Heart left ventricle (tissue), 16 donors: ENCODE measurements around the gene TTC31. TPM values are rescaled to one million over a fixed set of nuclear protein-coding genes. Genes with fewer than 3 reads are reported as not detected.

ENCODE experiments used
- ATAC-seq, 4 donors: fragments of 200-7000 bp; cut with Tn5 transposase; one replicate each; pipeline ENCODE4 v1.9.1; 2020 to 2022; ENCODE audit warnings: moderate library complexity in 4 of 4, mild to moderate bottlenecking in 3 of 4, moderate number of reproducible peaks in 1 of 4
- DNase-seq, 5 donors: peaks; one replicate each; pipeline ENCODE4 v3.0.0-alpha.2; 2020
- H3K27ac ChIP-seq, 12 donors: fragments of 200-600 bp; sonication (generic) in 4 of 12; one replicate each; pipeline versions ENCODE4 v1.5.0 to v1.8.0; 2016 to 2022; ENCODE audit warnings: mild to moderate bottlenecking in 2 of 12
- H3K27me3 ChIP-seq, 9 donors: fragments of 200-600 bp; sonication (generic) in 2 of 9; one replicate each; pipeline versions ENCODE4 v1.5.1 to v1.8.0; 2016 to 2022; ENCODE audit warnings: mild to moderate bottlenecking in 3 of 9
- H3K36me3 ChIP-seq, 9 donors: fragments of 200-600 bp; sonication (generic) in 2 of 9; one replicate each; pipeline versions ENCODE4 v1.5.0 to v1.8.0; 2018 to 2022; ENCODE audit warnings: mild to moderate bottlenecking in 2 of 9
- H3K4me1 ChIP-seq, 12 donors: fragments of 200-600 bp; sonication (generic) in 4 of 12; one replicate each; pipeline versions ENCODE4 v1.5.0 to v1.8.0; 2016 to 2022; ENCODE audit warnings: mild to moderate bottlenecking in 3 of 12
- H3K4me3 ChIP-seq, 12 donors: fragments of 200-600 bp; sonication (generic) in 4 of 12; one replicate each; pipeline versions ENCODE4 v1.5.0 to v1.8.0; 2017 to 2022; ENCODE audit warnings: mild to moderate bottlenecking in 9 of 12, moderate library complexity in 4 of 12
- H3K9me3 ChIP-seq, 12 donors: fragments of 200-600 bp; sonication (generic) in 4 of 12; one replicate each; pipeline versions ENCODE4 v1.5.0 to v1.8.0; 2016 to 2022; ENCODE audit warnings: mild to moderate bottlenecking in 1 of 12
- POLR2A ChIP-seq, 2 donors: fragments of 450-650 bp; IDR thresholded peaks; one replicate each; pipeline ENCODE4 v1.6.1; 2017; ENCODE audit warnings: antibody characterized with exemption in 2 of 2, mild to moderate bottlenecking in 2 of 2, moderate library complexity in 2 of 2
- WGBS, 4 donors: extraction: QIAGEN DNeasy Blood & Tissue Kit in 2 of 4; methylation state at CpG; one replicate each; pipeline versions ENCODE4 v1.1.5 to v1.1.7; 2013 to 2018; 5-methylcytosine and 5-hydroxymethylcytosine counted together
- intact Hi-C, 10 donors: fragments of 100-400 bp; cut with DNase I; formaldehyde crosslinking; loops; one replicate each; pipeline versions ENCODE4 v1.11.1 to v1.14.2; 2022
- polyA plus RNA-seq, 2 donors: library from polyadenylated mRNA; stranded (reverse); fragments of 200-250 nt; gene quantifications; one replicate each; pipeline ENCODE4 v1.2.3, GENCODE V29; 2013
- total RNA-seq, 9 donors: library from RNA; depleted of rRNA in 2 of 9; stranded (reverse); fragments of >200 nt in 2 of 9; fragmentation: NEBNext Ultra II Directional in 3 of 9; extraction: Animal tissue kit (Norgen Biotek cat#: 25700) in 3 of 9; gene quantifications; one replicate each; pipeline versions ENCODE4 v1.1.0 to v1.2.4, GENCODE V29; 2016 to 2023
- TF ChIP-seq, protein P1 (sequence below), 12 donors: fragments of 200-600 bp; sonication (generic) in 4 of 12; IDR thresholded peaks; one replicate each; pipeline versions ENCODE4 v1.5.0 to v1.8.0; 2018 to 2022; ENCODE audit warnings: antibody characterized with exemption in 12 of 12, mild to moderate bottlenecking in 5 of 12
- donor health status: ischemic (EF 13 %, LVEDD 7.1; RV severe dilation, severe dysfunction).
- donor health status: healthy with polysubstance abuse.
- donor health status: DM: no; HTN: yes; CAD: no.
- donor health status: DM: no; HTN: no; CAD: no.
- donor health status: ischemic (EF 25% LVEDD 6.9; RV normal size, moderate dysfunction).
- donor health status: ischemic (EF 25% LVEDD 5.7; RV mildly dilated, moderate dysfunction).
- donor health status: healthy.
- donor health status: DM: yes; HTN: yes; CAD: no.
- donor health status: ischemic (EF 35%, LVEDD 5.7; RV mildly dilated, moderate dysfunction).
- donor health status: nonischemic (EF 11% LVEDD 7.7; RV severe dilation, severe dysfunction).
- donor health status: DM: yes; HTN: yes; CAD: no.
- donor health status: PGD.
- donor health status: ischemic (EF 29% LVEDD 5.4; RV normal size, mild dysfunction).
- donor health status: nonischemic (EF 23%, LVEDD 6.1; RV moderate dilation, normal function).

The TTC31 gene
- total and polyA plus RNA-seq, 11 donors, result 7.1 to 14.2 (median 10.0) TPM

DNA sequence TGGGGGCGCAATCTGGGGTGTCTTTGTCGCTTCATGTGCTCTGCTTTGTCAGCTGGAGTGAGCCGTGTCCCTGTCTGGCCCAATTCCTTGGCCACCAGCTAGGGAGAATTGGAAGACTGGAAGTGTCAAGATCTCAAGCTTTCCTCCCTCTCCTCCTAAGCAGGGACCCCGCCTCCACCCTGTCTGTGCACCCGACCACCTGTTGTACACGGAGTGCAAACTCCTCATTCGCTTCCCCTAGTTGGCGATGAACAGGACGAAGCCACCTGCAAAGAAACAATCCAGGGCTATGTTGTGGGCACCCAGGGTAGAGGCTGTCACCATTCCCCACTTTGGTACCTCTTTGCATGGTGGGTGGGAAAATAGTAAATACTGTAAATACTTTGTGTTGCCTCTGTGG is 44.9 kb downstream of the TTC31 start:
- Histone ChIP-seq H3K27me3 (no peaks in the 10 kb centered on the region), H3K27ac (no peak overlapping the region), H3K4me1 (peaks cover 5 to 36% (median 26%) of the 10 kb centered on the region in 12 donors), H3K36me3 (peaks cover 0 to 46% (median 39%) of the 10 kb centered on the region in 9 donors), H3K9me3 (no peaks in the 10 kb centered on the region), H3K4me3 (no peak overlapping the region)
- no peak for TF ChIP-seq POLR2A (IDR thresholded peaks at IDR 0.05)
- TF ChIP-seq, protein P1, sequence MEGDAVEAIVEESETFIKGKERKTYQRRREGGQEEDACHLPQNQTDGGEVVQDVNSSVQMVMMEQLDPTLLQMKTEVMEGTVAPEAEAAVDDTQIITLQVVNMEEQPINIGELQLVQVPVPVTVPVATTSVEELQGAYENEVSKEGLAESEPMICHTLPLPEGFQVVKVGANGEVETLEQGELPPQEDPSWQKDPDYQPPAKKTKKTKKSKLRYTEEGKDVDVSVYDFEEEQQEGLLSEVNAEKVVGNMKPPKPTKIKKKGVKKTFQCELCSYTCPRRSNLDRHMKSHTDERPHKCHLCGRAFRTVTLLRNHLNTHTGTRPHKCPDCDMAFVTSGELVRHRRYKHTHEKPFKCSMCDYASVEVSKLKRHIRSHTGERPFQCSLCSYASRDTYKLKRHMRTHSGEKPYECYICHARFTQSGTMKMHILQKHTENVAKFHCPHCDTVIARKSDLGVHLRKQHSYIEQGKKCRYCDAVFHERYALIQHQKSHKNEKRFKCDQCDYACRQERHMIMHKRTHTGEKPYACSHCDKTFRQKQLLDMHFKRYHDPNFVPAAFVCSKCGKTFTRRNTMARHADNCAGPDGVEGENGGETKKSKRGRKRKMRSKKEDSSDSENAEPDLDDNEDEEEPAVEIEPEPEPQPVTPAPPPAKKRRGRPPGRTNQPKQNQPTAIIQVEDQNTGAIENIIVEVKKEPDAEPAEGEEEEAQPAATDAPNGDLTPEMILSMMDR (IDR thresholded peaks at IDR 0.05), result no peak
- 92 to 96% (median 95%) methylated on average over 9 of the region's 9 CpGs for WGBS, 4 donors
- intact Hi-C loops, result loop anchor here in 2 of 10 donors (2.0 to 5.0 kb wide), 2 partner anchors 21 to 40 kb away; partner anchors contain the start of gene PCGF1 (in 1 of the 2)
- DNase-seq (no peak), ATAC-seq (no peak)

DNA sequence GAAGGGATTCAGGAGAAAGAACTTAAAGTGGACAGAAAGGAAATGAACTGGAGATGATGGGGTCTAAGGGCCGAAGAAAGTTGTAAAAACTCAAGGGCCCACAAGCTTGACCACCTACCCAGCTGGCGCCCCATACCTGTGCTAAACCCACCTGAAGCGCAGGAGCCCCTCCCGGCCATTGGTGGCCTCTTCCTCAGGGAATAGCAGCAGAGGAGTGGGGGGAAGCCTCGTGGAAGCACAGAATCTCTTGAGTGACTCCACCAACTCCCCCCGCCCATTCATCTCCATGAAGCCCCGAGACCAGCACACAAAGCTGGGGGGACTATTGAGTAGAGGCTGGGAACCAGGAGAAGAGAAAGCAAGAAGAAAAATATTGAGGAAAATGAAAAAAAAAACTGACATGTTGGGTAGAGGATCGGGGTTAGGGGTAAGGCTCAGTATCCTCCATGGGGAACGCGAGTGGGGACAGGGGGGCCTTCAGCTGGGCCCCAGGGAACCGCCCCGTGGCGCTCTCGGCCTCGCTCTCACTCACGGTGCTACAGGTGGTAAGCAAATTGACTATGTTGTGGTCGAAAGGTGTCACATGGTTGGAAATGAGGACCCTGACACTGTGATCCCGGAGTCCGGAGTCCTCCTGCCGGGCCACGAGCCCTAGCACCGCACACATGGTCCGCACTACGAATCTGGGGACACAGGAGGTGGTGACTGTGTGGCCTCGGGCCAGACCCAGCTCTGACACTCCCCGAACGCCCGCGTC is 45.9 kb downstream of the TTC31 start:
- no peaks in the 10 kb centered on the region for H3K9me3 ChIP-seq
- TF ChIP-seq, protein P1 (IDR thresholded peaks at IDR 0.05), result no peak
- no peak for TF ChIP-seq POLR2A (IDR thresholded peaks at IDR 0.05)
- peak overlapping the region; percentile 66 to 99 (median 84) for H3K4me3 ChIP-seq
- WGBS, 4 donors, result 16 to 23% (median 18%) methylated on average over 20 to 29 of the region's 29 CpGs
- no peaks in the 10 kb centered on the region for H3K27me3 ChIP-seq
- H3K4me1 ChIP-seq, result peaks cover 5 to 36% (median 26%) of the 10 kb centered on the region in 12 donors
- DNase-seq (peak in 1 of 5 donors; percentile 73), ATAC-seq (peak in 3 of 4 donors; percentile 1 to 6 (median 1))
- intact Hi-C loops, result loop anchor here in 5 of 10 donors (1.0 to 5.0 kb wide), 6 partner anchors 21 to 45 kb away; partner anchors contain the start of genes TTC31 (in 3 of the 5), PCGF1 (in 2 of the 5) and DOK1 (in 1 of the 5)
- peak overlapping the region; percentile 78 to 95 (median 90) for H3K27ac ChIP-seq
- peaks cover 0 to 56% (median 50%) of the 10 kb centered on the region in 9 donors for H3K36me3 ChIP-seq

DNA sequence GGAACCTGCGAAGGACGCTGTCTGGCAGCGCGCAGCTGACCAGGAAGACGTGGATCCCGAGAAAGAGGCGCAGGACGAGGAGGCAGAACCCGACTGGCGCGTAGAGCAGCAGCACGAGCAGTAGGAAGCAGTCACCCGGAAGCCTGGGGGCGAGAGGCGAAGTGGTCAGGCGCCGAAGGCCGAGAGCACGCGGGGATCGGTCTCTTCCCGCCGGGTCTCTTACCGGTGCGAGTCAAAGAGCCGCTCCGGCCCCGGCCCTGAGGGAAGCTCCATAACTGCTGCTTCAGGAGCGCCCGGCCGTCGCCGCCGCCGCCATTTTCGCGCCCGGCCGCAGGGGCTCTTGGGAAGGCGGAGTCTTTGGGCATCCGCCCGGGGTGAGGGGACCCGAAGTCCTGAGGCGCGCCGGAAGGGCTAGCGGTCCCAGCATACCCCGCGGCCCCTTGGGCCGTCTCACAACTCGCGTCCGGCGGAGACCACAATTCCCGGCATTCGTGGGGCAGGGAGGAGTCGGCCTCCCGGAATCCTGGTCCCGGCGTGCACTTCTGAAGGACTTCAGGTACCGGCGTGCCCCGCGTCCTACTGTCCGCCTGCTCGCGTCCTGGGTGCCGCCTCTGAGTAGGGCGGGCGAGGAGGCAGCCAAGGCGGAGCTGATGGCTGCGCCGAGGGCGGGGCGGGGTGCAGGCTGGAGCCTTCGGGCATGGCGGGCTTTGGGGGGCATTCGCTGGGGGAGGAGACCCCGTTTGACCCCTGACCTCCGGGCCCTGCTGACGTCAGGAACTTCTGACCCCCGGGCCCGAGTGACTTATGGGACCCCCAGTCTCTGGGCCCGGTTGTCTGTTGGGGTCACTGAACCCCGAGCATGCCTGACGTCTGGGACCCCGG is 46.7 kb downstream of the TTC31 start, which contains the start of the genes AUP1 and HTRA2:
Gene AUP1 (minus strand): TSS at position 350 of the 882 bp plus-strand sequence. CDS start 77 bp downstream, at position 273.
Gene HTRA2 (plus strand): TSS at position 577 of the 882 bp plus-strand sequence. CDS start 74 bp downstream, at position 651.
- Histone ChIP-seq H3K4me1 (peaks cover 5 to 36% (median 26%) of the 10 kb centered on the region in 12 donors), H3K4me3 (peak within 1 kb of the TSS; percentile 66 to 99 (median 84)), H3K27me3 (no peaks in the 10 kb centered on the region), H3K36me3 (peaks cover 0 to 61% (median 51%) of the 10 kb centered on the region in 9 donors), H3K9me3 (no peaks in the 10 kb centered on the region), H3K27ac (peak within 1 kb of the TSS; percentile 78 to 95 (median 90))
- peak; percentile 99 for DNase-seq
- ATAC-seq, result peak; percentile 96 to 98 (median 96)
- intact Hi-C loops, result loop anchor here in 8 of 10 donors (1.0 to 10.0 kb wide), 12 partner anchors 17 to 58 kb away; partner anchors contain the start of genes TTC31 (in 5 of the 8), CCDC142 (in 2 of the 8), PCGF1 (in 2 of the 8) and DOK1 (in 1 of the 8)
- TF ChIP-seq, protein P1 (IDR thresholded peaks at IDR 0.05), result no peak
- TF ChIP-seq POLR2A (IDR thresholded peaks at IDR 0.05), result peak in 1 of 2 donors; percentile 78
- 0 to 1% (median 0%) methylated on average over 57 to 87 of the region's 87 CpGs for WGBS, 4 donors
